ENCODE measurements around the gene CLIC3.

CLIC3 gene

GRCh38 chr9:136997830-136998234 lies 1.5 kb upstream of the CLIC3 start:
- DNase-seq = no peak

- no peak for DNase-seq
Observed at GRCh38 chr9:136997371-136997770, 1.0 kb upstream of the CLIC3 start.

GRCh38 chr9:136995772-136996311 lies 526 bp downstream of the CLIC3 start:
- DNase-seq = no peak

- no peak for DNase-seq
Observed at GRCh38 chr9:136995362-136995761, 1.0 kb downstream of the CLIC3 start.

GRCh38 chr9:136994888-136995230 lies 1.5 kb downstream of the CLIC3 start:
- no peak for DNase-seq

GRCh38 chr9:136994180-136994887 lies 2.0 kb downstream of the CLIC3 start:
- DNase-seq = no peak

GRCh38 chr9:136992819-136993369 lies 3.5 kb downstream of the CLIC3 start:
- no peak for DNase-seq

GRCh38 chr9:136991993-136992818 lies 4.2 kb downstream of the CLIC3 start, which contains the start of gene PAXX:
TSS of gene PAXX (plus strand) at chr9:136992422. CDS start at chr9:136992444, 22 bp downstream.
- peak; percentile 30 for DNase-seq

- DNase-seq = no peak
Observed at GRCh38 chr9:136990242-136990911, 6.0 kb downstream of the CLIC3 start.

GRCh38 chr9:136988872-136989271 lies 7.5 kb downstream of the CLIC3 start:
- DNase-seq = no peak

GRCh38 chr9:136985853-136986252 lies 10.5 kb downstream of the CLIC3 start:
- no peak for DNase-seq

- no peak for DNase-seq
Observed at GRCh38 chr9:136985027-136985602, 11.3 kb downstream of the CLIC3 start.

- DNase-seq = no peak
Observed at GRCh38 chr9:136984464-136985026, 11.8 kb downstream of the CLIC3 start.

- DNase-seq = no peak
Observed at GRCh38 chr9:136983656-136984314, 12.6 kb downstream of the CLIC3 start.

GRCh38 chr9:136983167-136983566 lies 13.2 kb downstream of the CLIC3 start:
- DNase-seq = no peak

GRCh38 chr9:136982232-136983051 lies 13.9 kb downstream of the CLIC3 start, which contains the start of gene LCNL1:
TSS of gene LCNL1 (plus strand) at chr9:136982993. CDS start at chr9:136983587, 594 bp downstream.
- DNase-seq = no peak

GRCh38 chr9:136981588-136982231 lies 14.7 kb downstream of the CLIC3 start:
- DNase-seq = no peak

GRCh38 chr9:136980669-136981478 lies 15.5 kb downstream of the CLIC3 start:
- no peak for DNase-seq
